AG09309 (cell line): Measurements from ENCODE around the gene CEACAM3.
A peak's percentile ranks its signal among the peaks of the same experiment; 100 is the strongest.

Experiments used
- DNase-seq: peaks from one replicate; pipeline ENCODE4 v3.0.0-alpha.2; 2010; ENCODE audit warnings: low read depth
- H3K4me3 ChIP-seq: 2 replicates; pipeline ENCODE4 v1.5.1; 2011; ENCODE audit warnings: mild to moderate bottlenecking, low read depth, low read length, moderate library complexity; ENCODE audit not compliant: control insufficient read depth
- TF ChIP-seq, protein P1 (sequence below): IDR thresholded peaks from 2 replicates; pipeline ENCODE4 v1.5.1; 2011; ENCODE audit warnings: mild to moderate bottlenecking, low read depth, low read length, inconsistent platforms; ENCODE audit not compliant: insufficient read depth, control insufficient read depth; ENCODE audit errors: missing control alignments

The CEACAM3 gene

DNA sequence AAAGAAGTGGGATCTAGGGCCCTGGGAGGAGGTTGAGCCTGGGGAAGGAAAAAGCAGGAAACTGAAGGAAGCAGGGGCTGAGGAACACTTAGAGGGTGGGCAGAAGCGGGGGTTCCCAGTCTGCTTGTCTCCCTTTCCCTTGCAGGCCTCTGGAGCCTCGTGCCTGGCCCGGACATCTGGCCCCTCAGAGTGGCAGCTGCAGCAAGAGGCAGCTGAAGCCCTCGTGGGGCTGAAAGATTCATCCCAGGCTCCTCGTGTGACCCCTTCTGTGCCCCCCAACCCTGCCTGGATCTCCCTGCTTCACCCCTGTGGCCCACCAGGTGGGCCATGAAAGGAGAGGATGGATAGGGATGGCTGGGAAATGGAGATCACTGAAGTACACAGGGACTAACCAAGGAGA lies 54.0 kb downstream of the CEACAM3 start:
- TF ChIP-seq, protein P1, sequence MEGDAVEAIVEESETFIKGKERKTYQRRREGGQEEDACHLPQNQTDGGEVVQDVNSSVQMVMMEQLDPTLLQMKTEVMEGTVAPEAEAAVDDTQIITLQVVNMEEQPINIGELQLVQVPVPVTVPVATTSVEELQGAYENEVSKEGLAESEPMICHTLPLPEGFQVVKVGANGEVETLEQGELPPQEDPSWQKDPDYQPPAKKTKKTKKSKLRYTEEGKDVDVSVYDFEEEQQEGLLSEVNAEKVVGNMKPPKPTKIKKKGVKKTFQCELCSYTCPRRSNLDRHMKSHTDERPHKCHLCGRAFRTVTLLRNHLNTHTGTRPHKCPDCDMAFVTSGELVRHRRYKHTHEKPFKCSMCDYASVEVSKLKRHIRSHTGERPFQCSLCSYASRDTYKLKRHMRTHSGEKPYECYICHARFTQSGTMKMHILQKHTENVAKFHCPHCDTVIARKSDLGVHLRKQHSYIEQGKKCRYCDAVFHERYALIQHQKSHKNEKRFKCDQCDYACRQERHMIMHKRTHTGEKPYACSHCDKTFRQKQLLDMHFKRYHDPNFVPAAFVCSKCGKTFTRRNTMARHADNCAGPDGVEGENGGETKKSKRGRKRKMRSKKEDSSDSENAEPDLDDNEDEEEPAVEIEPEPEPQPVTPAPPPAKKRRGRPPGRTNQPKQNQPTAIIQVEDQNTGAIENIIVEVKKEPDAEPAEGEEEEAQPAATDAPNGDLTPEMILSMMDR, result no peak
- no peak overlapping the region for H3K4me3 ChIP-seq
- no peak for DNase-seq

DNA sequence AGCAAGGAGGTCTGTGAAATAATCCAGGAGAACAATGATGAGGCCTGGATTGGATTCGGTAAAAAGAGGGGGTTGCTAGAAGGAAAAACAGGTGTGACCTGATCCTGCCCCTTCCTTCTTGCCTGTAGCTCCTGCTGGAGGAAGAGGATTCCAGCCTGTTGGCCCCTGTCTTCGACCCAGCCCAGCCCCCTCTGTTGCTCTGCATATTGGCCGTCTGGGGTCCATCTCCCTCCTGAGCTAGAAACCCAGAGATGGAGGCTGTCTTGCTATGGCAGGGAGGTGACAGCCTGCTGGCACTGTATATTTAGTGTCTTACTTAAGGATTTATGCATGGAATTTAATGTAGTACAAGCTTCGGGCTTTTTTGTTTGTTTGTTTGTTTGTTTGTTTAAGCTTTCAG lies 55.1 kb downstream of the CEACAM3 start:
- TF ChIP-seq, protein P1, result no peak
- DNase-seq, result no peak
- no peak overlapping the region for H3K4me3 ChIP-seq

DNA sequence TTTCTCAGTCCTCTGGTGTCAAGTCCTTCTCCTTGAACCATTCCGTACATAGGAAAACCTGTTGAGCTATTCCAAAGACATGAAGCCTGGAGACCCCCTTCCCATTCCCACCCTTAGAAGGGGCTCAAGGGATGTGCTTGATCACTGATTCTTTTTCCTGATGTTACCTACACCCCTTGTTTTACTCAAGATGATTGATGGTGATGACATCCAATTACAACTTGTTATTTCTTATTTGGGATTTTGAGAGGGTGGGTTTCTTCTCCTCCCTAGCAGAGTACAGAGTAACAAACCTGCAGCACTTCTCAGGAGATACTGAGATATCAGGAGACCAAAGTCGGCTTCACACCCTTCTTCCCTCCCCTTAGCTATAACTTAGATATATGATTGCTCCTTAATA lies 57.0 kb downstream of the CEACAM3 start:
- H3K4me3 ChIP-seq, result no peak overlapping the region
- no peak for DNase-seq
- TF ChIP-seq, protein P1, result no peak

DNA sequence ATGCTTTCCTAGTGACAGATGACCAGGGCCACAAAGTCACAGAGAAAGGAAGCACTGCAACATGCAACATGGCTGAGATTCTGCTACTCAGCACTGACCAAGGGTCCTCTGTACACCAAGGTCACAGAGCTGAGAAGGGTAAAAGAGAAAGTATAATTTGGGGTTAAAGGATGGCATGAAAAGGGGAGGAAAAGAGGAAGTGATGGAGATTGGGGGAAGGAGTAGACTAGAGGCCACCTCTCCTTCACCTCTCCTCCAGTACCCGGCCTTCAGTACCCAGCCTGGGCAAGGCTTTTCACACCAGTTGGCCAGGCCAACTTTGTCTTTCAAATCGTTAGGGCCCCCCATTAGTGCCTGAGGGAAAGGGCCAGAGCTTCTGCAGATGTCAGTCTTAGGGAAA lies 57.4 kb downstream of the CEACAM3 start:
- TF ChIP-seq, protein P1, result no peak

DNA sequence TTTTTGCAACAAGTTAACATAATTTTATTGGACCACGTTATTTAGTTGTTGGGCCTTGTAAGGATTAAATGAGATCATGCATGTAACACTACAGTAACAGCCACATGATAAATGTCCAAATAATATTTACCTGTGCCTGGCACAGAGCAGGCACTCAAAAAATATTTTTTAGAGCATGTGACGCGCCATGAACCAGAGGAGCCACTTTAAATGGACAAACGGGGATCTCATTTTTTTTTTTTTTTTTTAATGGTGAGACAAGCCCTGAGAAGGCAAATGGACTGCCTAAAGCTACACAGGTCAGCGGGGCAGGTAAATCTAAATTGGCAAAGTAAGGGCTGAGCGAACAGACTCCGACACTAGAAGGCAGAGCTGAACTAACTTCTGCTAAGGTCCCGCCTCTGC lies 62.8 kb downstream of the CEACAM3 start:
- no peak for DNase-seq

More for the DNA sequence above, 57.4 kb downstream of the CEACAM3 start:
- DNase-seq, result no peak
- no peak overlapping the region for H3K4me3 ChIP-seq

DNA sequence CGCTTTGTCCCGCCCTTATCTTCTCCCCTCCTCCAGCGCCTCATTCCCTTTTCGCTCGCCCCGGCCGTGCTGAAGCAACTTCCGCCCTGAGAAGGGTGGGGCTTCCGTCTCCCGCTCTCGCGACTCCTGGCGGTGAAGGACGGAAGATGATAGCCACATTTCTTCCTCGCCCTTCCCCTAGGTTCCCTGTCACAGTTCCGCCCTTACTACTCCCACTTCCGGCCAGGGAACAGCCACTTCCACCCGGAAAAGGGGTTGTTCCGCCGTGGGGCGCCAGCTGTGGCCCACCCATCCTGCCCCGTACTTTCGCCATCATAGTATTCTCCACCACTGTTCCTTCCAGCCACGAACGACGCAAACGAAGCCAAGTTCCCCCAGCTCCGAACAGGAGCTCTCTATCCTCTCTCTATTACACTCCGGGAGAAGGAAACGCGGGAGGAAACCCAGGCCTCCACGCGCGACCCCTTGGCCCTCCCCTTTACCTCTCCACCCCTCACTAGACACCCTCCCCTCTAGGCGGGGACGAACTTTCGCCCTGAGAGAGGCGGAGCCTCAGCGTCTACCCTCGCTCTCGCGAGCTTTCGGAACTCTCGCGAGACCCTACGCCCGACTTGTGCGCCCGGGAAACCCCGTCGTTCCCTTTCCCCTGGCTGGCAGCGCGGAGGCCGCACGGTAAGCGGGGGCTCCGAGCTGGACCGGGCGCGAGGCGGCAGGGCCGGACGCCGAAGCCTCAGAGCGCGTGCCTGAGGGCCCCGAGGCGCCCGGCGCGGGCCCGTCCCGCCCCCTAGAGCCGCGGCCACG lies 63.4 kb downstream of the CEACAM3 start, which contains the start of gene RPS19:
RPS19 (plus strand) TSS at position 638 of the 801 bp plus-strand sequence. CDS start 520 bp downstream, outside the sequence.
- TF ChIP-seq, protein P1, result peak; percentile 55
- peak within 1 kb of the TSS; percentile 99 for H3K4me3 ChIP-seq
- DNase-seq, result peak; percentile 92

More for the DNA sequence above, 62.8 kb downstream of the CEACAM3 start:
- TF ChIP-seq, protein P1, result no peak
- H3K4me3 ChIP-seq, result peak overlapping the region; percentile 99
